Activated CD4-positive, alpha-beta T cell treated with anti-CD3 and anti-CD28 coated beads, Interleukin-2, amount 50 U/mL, for 48 hours (primary cell): ENCODE measurements around the gene POLE4.

Experiments used
- DNase-seq, 2 experiments: peaks; one replicate each; pipeline ENCODE4 v3.0.0-alpha.2; 2020

POLE4 gene

DNA sequence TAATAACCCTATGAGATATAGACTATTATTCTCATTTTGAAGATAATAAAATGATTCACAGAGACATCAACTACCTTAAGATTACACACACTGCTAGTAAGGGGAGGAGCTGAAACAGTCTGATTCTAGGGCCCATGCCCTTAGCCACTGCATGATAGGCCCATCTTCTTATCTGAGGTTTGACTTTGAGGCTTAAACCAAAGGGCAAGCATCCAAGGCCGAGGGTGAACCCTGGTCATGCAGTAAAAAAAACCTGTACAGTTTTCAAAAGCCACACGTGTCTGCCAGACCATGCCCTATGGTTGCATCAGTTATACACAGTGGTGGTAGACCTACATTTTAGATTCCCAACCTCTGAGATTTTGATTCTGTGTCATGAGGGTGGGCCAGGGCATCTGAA is 44.8 kb downstream of the POLE4 start:
- no peak for DNase-seq

DNA sequence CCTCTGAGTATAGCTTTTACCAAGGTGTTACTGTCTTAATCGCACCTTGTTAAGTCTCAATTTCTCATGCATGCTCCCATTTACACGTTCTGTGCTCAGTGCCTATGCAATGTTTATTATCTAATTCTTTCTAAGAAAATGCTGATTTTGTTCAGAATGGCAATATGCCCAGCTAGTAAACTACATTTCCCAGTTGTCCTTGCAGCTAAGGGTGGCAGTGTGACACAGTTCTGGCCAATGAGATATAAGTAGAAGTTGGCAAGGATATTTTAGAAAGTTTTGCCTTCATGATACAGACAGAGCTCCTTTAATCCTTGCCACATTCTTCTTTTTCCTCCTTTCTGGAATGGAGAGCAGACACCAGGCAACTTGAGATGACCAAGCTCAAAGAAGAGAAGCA is 45.3 kb downstream of the POLE4 start:
- DNase-seq: no peak

DNA sequence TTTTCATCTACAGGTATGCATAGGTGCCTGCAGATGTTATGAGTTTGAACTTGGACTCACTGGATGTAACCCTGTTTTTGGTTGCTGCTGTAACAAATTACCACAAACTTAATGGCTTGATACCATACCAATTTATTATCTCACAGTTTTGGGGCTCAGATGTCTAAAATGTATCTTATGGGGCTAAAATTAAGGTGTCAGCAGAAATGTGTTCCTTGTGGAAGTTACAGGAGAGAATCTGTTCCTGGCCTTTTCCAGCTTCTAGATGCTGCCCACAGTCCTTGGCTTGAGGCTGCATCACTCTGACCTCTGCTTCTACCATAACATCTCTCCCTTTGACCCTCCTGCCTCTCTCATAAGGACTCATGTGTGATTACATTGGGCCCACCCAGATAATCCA is 47.6 kb downstream of the POLE4 start:
- DNase-seq: no peak

DNA sequence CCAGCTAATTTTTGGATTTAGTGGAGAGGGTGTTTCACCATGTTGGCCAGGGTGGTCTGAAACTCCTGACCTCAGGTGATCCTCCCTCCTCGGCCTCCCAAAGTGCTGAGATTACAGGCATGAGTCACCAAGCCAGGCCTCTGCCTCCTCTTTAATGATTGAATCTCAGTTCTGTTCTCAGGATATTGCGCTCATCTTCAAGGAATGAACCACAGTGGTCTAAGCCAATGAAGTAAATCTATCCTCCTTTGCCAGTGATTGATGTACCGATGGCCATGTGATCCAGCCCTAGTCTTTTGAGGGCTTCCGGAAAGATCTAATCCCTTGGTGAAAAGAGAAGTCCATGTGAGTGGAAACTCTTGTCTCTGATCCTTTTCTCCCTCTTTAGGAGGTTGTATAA is 48.6 kb downstream of the POLE4 start:
- no peak for DNase-seq

DNA sequence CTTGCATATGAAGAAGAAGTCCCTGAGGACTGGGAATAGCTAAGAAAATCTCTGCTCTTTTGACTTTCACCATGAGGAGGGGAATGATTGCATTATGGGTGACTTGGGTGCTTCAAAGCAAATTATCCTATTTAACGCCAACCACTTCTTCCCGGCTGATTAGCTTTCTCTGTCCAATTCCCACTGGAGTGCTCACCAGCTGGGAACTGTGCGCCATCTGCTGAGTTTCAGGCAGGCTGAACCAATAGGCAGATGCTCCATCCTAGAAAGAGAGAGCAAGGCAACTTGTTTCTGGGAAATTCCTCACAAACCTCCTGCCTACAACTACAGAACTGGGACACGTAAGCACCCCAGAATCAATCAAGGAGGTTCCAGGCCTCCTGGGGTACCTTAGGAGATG is 49.4 kb downstream of the POLE4 start:
- no peak for DNase-seq

DNA sequence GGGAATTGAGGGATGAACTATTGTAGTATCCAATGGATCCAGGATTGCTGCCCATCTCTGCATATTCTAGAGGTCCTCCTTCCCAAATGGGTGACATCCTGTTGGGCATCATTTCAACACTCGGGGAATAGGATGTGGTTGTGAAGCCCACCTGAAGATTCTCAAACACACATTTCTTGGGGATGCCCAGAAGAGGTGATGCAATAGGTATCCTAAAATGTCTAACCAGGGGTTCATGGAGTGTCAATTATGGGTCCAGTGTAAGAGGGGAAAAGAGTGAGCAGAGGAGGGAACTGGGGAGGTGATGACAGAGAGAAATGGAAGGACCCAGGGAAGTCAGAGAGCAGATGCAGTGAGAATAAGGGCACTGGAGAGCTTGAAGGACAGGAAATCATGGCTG is 52.1 kb downstream of the POLE4 start:
- DNase-seq: no peak

DNA sequence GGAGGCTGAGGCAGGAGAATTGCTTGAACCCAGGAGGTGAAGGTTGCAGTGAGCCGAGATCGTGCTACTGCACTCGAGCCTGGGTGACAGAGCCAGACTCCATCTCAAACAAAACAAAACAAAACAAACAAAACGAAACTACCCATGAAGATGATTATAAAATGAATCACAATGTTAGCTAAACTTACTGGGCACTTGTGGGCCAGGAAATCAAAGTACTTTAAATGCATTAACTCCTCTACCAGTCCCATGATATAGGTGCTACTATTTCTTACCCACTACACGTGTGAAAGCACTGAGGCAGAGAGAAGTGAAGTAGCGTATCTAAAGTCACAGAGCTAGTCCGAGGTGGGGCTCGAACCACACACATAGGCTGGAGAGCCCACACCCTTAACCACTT is 53.6 kb downstream of the POLE4 start:
- no peak for DNase-seq

DNA sequence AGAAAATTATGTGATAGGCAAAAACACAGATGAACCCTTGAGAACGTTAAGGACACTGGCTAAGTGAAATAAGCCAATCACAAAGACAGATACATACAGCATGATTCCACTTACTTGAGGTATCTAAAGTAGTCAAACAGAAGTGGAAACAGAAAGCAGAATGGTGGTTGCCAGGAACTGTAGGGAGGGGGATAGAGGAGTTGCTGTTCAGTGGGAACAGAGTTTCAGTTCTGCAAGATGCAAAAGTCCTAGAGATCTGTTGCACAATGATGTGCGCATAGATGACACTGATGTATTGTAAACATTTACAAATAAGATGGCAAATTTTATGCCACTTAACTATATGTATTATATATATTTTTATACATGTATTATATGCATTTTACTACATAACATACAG is 59.7 kb downstream of the POLE4 start:
- DNase-seq: no peak
